ENCODE measurements around the gene RAB34. TPM values are rescaled to one million over a fixed set of nuclear protein-coding genes. Genes with fewer than 3 reads are reported as not detected.

Gene RAB34
- total and polyA plus RNA-seq, 9 of the 15 experiments (the other 6 are each of a cell fraction or from before 2014, with no cell fraction given): 0.07 to 3.8 (median 0.46) TPM; not detected in 1

DNA sequence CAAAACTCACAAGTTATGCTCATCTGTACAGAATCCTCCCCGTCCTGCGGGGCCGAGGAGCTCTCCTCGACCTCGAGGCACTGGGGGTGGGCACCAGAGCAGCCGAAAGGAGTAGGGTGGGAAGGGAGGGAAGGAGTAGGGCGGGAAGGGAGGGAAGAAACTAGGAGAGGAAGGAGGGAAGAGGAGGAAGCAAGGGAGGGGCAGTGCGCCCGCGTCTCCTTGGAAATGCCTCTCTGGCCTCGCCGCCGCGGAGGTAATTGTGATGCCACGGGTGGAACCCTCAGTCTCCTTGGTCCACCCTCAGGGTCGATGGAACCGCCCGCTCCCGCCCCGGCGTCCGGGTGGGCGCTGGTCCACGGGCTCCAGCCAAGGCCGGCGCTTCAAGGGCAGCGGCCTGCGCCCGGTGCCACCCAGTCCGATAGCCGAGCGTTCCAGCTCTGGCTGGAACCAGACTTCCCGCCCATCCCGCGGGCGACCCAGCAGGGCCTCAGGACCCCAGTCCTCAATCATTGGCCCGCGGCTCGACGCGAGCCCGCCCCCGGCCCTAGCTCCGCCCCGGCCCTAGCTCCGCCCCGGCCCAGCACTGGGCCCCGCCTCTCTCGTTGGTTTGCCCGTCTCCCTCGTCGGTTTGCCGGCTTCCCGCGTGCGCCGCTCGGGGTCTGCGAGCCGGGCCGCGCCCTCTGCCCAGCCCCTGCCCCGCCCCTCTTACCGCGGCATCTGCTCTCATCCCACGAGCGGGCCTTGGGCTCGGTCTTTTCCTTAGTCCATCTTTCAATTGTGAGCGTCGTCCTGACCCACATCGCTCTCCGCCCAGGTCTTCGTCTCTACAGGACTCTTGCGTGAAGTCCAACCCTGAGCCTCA lies 6.6 kb downstream of the RAB34 start (continued):
- TF ChIP-seq ZNF668 (CRISPR knock-in tag; IDR thresholded peaks at IDR 0.05) (no peak), ARID4B (CRISPR knock-in tag; IDR thresholded peaks at IDR 0.05) (peak; percentile 85), POLR2AphosphoS2 (IDR thresholded peaks at IDR 0.05; ENCODE audit: low read length) (peak; percentile 62; the same call in 1 of the 2 replicates), NR2F6 (CRISPR knock-in tag; IDR thresholded peaks at IDR 0.05) (0 out of 2 replicates have a peak, but pooled peaks have one; percentile 50), IRF2 (CRISPR knock-in tag; IDR thresholded peaks at IDR 0.05) (no peak), GATAD2A (IDR thresholded peaks at IDR 0.05) (no peak), NCOA1 (IDR thresholded peaks at IDR 0.05; ENCODE audit: low read depth) (no peak; the same call in 1 of the 2 replicates), FOS (IDR thresholded peaks at IDR 0.05; ENCODE audit: extremely low read depth, insufficient read length) (peak; percentile 4), CGGBP1 (CRISPR knock-in tag; IDR thresholded peaks at IDR 0.05) (0 out of 2 replicates have a peak, but pooled peaks have one; percentile 66), KLF16 (IDR thresholded peaks at IDR 0.05) (no peak), RBM25 (IDR thresholded peaks at IDR 0.05; ENCODE audit: low read depth, low read length, severe bottlenecking) (peak; percentile 87), THRAP3 (IDR thresholded peaks at IDR 0.05; ENCODE audit: borderline replicate concordance) (no peak), PHF8 (IDR thresholded peaks at IDR 0.05; ENCODE audit: borderline replicate concordance, low read length) (peak; percentile 83; the same call in 1 of the 2 replicates), ZNF212 (CRISPR knock-in tag; IDR thresholded peaks at IDR 0.05) (no peak)
- TF ChIP-seq, protein P1, sequence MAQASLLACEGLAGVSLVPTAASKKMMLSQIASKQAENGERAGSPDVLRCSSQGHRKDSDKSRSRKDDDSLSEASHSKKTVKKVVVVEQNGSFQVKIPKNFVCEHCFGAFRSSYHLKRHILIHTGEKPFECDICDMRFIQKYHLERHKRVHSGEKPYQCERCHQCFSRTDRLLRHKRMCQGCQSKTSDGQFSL (CRISPR knock-in tag; IDR thresholded peaks at IDR 0.05): 0 out of 2 replicates have a peak, but pooled peaks have one; percentile 29
- TF ChIP-seq, protein P1 (tag; IDR thresholded peaks at IDR 0.05): no peak
- TF ChIP-seq, protein P2, sequence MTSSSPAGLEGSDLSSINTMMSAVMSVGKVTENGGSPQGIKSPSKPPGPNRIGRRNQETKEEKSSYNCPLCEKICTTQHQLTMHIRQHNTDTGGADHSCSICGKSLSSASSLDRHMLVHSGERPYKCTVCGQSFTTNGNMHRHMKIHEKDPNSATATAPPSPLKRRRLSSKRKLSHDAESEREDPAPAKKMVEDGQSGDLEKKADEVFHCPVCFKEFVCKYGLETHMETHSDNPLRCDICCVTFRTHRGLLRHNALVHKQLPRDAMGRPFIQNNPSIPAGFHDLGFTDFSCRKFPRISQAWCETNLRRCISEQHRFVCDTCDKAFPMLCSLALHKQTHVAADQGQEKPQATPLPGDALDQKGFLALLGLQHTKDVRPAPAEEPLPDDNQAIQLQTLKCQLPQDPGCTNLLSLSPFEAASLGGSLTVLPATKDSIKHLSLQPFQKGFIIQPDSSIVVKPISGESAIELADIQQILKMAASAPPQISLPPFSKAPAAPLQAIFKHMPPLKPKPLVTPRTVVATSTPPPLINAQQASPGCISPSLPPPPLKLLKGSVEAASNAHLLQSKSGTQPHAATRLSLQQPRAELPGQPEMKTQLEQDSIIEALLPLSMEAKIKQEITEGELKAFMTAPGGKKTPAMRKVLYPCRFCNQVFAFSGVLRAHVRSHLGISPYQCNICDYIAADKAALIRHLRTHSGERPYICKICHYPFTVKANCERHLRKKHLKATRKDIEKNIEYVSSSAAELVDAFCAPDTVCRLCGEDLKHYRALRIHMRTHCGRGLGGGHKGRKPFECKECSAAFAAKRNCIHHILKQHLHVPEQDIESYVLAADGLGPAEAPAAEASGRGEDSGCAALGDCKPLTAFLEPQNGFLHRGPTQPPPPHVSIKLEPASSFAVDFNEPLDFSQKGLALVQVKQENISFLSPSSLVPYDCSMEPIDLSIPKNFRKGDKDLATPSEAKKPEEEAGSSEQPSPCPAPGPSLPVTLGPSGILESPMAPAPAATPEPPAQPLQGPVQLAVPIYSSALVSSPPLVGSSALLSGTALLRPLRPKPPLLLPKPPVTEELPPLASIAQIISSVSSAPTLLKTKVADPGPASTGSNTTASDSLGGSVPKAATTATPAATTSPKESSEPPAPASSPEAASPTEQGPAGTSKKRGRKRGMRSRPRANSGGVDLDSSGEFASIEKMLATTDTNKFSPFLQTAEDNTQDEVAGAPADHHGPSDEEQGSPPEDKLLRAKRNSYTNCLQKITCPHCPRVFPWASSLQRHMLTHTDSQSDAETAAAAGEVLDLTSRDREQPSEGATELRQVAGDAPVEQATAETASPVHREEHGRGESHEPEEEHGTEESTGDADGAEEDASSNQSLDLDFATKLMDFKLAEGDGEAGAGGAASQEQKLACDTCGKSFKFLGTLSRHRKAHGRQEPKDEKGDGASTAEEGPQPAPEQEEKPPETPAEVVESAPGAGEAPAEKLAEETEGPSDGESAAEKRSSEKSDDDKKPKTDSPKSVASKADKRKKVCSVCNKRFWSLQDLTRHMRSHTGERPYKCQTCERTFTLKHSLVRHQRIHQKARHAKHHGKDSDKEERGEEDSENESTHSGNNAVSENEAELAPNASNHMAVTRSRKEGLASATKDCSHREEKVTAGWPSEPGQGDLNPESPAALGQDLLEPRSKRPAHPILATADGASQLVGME (CRISPR knock-in tag; IDR thresholded peaks at IDR 0.05): no peak
